HCT116 (cell line): ENCODE measurements around the gene TIAM1.

Experiments used
- CTCF ChIP-seq, 3 experiments: fragments of 200-600 bp in 1 of 3; sonication (generic) in 1 of 3; IDR thresholded peaks in 2 of 3; conservative IDR thresholded peaks in 1 of 3; 2 replicates each; pipeline ENCODE4 v1.5.1; 2012 to 2017; ENCODE audit warnings: low read depth in 2 of 3, low read length in 2 of 3, antibody characterized with exemption in 1 of 3, borderline replicate concordance in 1 of 3, control low read depth in 1 of 3, mild to moderate bottlenecking in 1 of 3, mixed read lengths in 1 of 3, mixed run types in 1 of 3, moderate library complexity in 1 of 3; ENCODE audit not compliant: insufficient read depth in 1 of 3
- POLR2AphosphoS5 ChIP-seq: IDR thresholded peaks from 2 replicates; pipeline ENCODE4 v1.6.1; 2011; ENCODE audit warnings: mild to moderate bottlenecking, low read depth, low read length, moderate library complexity

GRCh38 chr21:31230937-31231336 is 113.1 kb downstream of the TIAM1 start:
- TF ChIP-seq CTCF (IDR thresholded peaks at IDR 0.05 in 2 of 3, conservative IDR thresholded peaks at IDR 0.05 in 1 of 3; ENCODE audit: borderline replicate concordance in 1 of 3, insufficient read depth in 1 of 3, low read depth in 2 of 3, low read length in 2 of 3): no peak
- TF ChIP-seq POLR2AphosphoS5: no peak
